HTERT RPE-1 (cell line): ENCODE measurements around the gene EVL.

Source experiments
- in situ Hi-C: fragments of 300-500 bp; cut with MboI; formaldehyde crosslinking; loops from 4 replicates; pipeline ENCODE4 v1.14.3; 2020; ENCODE audit warnings: low sequenced_read_pairs

EVL gene

GRCh38 chr14:100037353-100037752, 27.9 kb upstream of the EVL start:
- in situ Hi-C loops = no loop called here

GRCh38 chr14:100038065-100038464, 27.2 kb upstream of the EVL start:
- in situ Hi-C loops = no loop called here

GRCh38 chr14:100039903-100040302, 25.3 kb upstream of the EVL start:
- in situ Hi-C loops = no loop called here

GRCh38 chr14:100041271-100041670, 24.0 kb upstream of the EVL start:
- in situ Hi-C loops = no loop called here

GRCh38 chr14:100042286-100042685, 22.9 kb upstream of the EVL start:
- in situ Hi-C loops = no loop called here

GRCh38 chr14:100045642-100046344, 19.4 kb upstream of the EVL start:
- in situ Hi-C loops = no loop called here

- in situ Hi-C loops = no loop called here
Measured at GRCh38 chr14:100047600-100047999, 17.6 kb upstream of the EVL start.

GRCh38 chr14:100048786-100049185, 16.4 kb upstream of the EVL start:
- in situ Hi-C loops = no loop called here

GRCh38 chr14:100049220-100049619, 16.0 kb upstream of the EVL start:
- in situ Hi-C loops = no loop called here

GRCh38 chr14:100051103-100051502, 14.1 kb upstream of the EVL start:
- in situ Hi-C loops = no loop called here

GRCh38 chr14:100051543-100051942, 13.7 kb upstream of the EVL start:
- in situ Hi-C loops = no loop called here

GRCh38 chr14:100052819-100053218, 12.4 kb upstream of the EVL start:
- in situ Hi-C loops = no loop called here

GRCh38 chr14:100054316-100055075, 10.7 kb upstream of the EVL start:
- in situ Hi-C loops = no loop called here

- in situ Hi-C loops = no loop called here
Measured at GRCh38 chr14:100056431-100056830, 8.8 kb upstream of the EVL start.

- in situ Hi-C loops = no loop called here
Measured at GRCh38 chr14:100056964-100057795, 8.0 kb upstream of the EVL start.

- in situ Hi-C loops = no loop called here
Measured at GRCh38 chr14:100058777-100059437, 6.3 kb upstream of the EVL start.

GRCh38 chr14:100059438-100059781, 5.8 kb upstream of the EVL start:
- in situ Hi-C loops = no loop called here

- in situ Hi-C loops = no loop called here
Measured at GRCh38 chr14:100060760-100061159, 4.5 kb upstream of the EVL start.

GRCh38 chr14:100062590-100062989, 2.6 kb upstream of the EVL start:
- in situ Hi-C loops = no loop called here

GRCh38 chr14:100063314-100063941, 1.8 kb upstream of the EVL start:
- in situ Hi-C loops = no loop called here
